Eye (tissue), 1 donor: ENCODE data around the gene DLX5.
A peak's percentile ranks its signal among the peaks of the same experiment; 100 is the strongest.

Experiments
- DNase-seq: peaks from one replicate; pipeline ENCODE4 v3.0.0-alpha.2; 2015

Gene DLX5

GRCh38 chr7:97018126-97018601, 6.5 kb downstream of the DLX5 start:
- DNase-seq: peak; percentile 60

GRCh38 chr7:97017192-97018125, 7.2 kb downstream of the DLX5 start:
- peak; percentile 63 for DNase-seq

- peak; percentile 77 for DNase-seq
Observed at GRCh38 chr7:97016381-97017191, 8.0 kb downstream of the DLX5 start.

GRCh38 chr7:97015756-97016380, 8.8 kb downstream of the DLX5 start:
- DNase-seq: peak; percentile 57

- peak; percentile 25 for DNase-seq
Observed at GRCh38 chr7:97015279-97015678, 9.4 kb downstream of the DLX5 start.

GRCh38 chr7:97014145-97014750, 10.4 kb downstream of the DLX5 start:
- peak; percentile 55 for DNase-seq

GRCh38 chr7:97013845-97014134, 10.8 kb downstream of the DLX5 start:
- peak; percentile 55 for DNase-seq

- DNase-seq: no peak
Observed at GRCh38 chr7:97013134-97013844, 11.3 kb downstream of the DLX5 start.

GRCh38 chr7:97012365-97013133, 12.1 kb downstream of the DLX5 start:
- peak; percentile 51 for DNase-seq

- peak; percentile 55 for DNase-seq
Observed at GRCh38 chr7:97011536-97012364, 12.9 kb downstream of the DLX5 start.

- no peak for DNase-seq
Observed at GRCh38 chr7:97011104-97011503, 13.5 kb downstream of the DLX5 start.

GRCh38 chr7:97009753-97010732, 14.6 kb downstream of the DLX5 start:
- DNase-seq: peak; percentile 32

- DNase-seq: peak; percentile 11
Observed at GRCh38 chr7:97008275-97008917, 16.2 kb downstream of the DLX5 start.

- DNase-seq: no peak
Observed at GRCh38 chr7:97007583-97007861, 17.1 kb downstream of the DLX5 start.

GRCh38 chr7:97006816-97007582, 17.6 kb downstream of the DLX5 start:
- DNase-seq: peak; percentile 70

GRCh38 chr7:97006055-97006815, 18.4 kb downstream of the DLX5 start:
- peak; percentile 86 for DNase-seq
